DMS53 treated with DMSO at 0.1 percent for 48 hours (cell line): ENCODE data around the gene ARID4B.
A peak's percentile ranks its signal among the peaks of the same experiment; 100 is the strongest.

Source experiments
- DNase-seq: peaks from one replicate; lab custom pipeline; 2025; ENCODE audit not compliant: unreplicated experiment; lab: John Stamatoyannopoulos, UW

Gene ARID4B

DNA sequence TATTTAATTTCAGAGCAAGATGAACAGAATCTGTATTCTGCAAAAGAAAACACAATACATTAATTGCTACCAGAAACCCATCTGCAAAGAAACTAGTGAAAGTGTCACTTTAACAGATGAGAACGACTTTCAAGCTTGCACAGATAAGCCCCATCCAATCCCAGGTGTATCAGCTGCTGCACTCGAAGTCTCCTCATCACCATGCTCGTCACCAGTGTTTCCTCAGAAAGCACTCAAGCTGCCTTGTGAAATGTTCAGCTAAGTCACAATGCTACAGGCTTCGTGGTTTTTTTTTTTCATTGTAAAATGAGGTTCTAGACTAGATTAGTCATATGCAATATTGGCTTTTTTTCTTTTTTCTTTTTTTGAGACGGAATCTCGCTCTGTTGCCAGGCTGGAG lies 196.0 kb downstream of the ARID4B start:
- DNase-seq, result no peak

DNA sequence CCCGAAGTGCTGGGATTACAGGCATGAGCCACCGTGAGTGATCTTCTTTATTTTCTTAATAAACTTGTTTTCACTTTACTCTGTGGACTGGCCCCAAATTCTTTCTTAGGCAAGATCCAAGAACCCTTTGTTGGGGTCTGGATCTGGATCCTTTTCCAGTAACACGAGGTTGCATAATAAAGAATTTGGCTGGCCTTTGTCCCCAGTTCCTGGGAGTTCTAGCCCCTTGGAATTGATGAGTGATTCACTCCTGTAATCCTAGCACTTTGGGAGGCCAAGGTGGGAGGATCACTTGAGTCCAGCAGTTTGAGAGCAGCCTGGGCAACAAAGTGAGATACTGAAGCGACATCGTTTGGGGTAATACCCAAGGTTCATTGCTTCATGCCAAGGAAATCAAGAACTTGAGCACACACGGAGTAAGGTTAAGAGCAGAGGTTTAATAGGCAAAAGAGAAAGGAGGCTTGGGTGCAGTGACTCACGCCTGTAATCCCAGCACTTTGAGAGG lies 197.2 kb downstream of the ARID4B start:
- no peak for DNase-seq

DNA sequence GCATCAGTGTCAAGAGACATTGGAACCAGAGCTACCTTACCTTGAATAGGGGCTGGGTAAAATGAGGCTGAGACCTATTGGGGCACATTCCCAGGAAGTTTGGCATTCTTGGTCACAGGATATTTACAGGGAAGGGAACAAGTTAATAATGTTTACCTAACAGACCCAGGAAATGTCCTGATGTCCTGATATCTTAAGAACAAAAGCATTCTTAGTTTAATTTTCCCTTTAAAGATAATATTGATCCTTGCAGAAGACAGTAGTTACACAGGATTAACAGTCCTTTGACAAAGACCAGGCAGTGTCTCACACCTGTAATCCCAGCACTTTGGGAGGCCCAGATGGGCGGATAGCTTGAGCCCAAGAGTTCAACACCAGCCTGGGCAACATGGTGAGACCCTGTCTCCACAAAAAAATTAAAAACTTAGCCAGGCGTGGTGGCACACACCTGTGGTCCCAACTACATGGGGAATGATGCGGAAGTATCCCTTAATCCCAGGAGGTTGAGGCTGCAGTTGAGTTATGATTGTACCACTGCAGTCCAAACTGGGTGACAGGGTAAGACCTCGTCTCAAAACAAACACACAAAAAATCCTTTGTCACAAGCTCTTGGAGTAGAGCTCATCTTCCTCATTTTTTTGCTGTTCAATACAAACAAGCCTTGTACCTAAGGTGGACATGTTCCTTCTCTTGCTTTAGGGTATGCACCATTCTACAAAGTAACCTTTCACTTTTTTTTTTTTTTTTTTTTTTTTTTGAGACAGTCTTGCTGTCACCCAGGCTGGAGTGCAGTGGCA lies 198.0 kb downstream of the ARID4B start:
- DNase-seq, result no peak

DNA sequence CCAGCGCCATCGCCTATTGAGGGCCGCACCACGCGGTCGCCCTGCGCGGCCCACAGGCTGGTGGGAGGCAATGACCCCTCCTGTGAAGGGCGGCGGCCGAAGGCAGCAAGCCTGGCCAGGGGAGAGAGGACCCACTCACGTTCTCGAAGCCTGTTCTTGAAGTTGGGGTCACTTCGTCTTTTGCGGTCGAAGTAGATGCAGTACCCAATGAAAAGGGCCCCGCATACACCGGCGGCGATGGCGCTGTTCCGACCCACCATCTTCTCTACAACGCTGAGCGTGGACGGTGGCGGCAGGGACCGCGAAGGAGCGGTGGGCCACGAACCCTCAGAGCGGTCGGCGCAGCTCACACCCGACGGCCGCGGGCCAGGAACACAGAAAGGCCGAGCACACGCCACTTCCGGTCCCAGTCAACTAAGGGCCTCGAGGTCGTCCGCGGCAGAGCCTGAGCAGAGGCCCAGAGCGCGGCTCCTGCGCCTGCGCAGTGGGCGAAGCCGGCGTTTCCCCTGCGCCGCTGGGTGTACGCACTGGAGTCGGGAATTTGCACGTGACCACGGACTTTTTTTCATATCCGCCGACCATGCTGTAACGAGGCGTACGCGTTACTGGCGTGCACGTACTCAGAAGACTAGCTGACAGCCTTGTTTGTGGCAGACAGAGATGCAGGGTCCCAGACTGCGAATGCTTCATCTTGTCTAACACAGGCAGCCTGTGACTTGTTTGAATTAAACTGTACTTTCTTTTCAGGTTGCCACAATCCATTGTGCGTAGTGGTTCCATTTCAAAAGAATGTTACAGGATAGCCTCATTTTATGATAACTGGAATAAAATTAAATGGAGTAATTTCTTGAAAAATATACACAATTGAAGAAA lies 199.3 kb downstream of the ARID4B start, which contains the start of gene TOMM20:
TSS of gene TOMM20 (minus strand) at position 382 of the 873 bp plus-strand sequence. CDS start at position 260, 122 bp downstream.
- DNase-seq, result peak; percentile 97

DNA sequence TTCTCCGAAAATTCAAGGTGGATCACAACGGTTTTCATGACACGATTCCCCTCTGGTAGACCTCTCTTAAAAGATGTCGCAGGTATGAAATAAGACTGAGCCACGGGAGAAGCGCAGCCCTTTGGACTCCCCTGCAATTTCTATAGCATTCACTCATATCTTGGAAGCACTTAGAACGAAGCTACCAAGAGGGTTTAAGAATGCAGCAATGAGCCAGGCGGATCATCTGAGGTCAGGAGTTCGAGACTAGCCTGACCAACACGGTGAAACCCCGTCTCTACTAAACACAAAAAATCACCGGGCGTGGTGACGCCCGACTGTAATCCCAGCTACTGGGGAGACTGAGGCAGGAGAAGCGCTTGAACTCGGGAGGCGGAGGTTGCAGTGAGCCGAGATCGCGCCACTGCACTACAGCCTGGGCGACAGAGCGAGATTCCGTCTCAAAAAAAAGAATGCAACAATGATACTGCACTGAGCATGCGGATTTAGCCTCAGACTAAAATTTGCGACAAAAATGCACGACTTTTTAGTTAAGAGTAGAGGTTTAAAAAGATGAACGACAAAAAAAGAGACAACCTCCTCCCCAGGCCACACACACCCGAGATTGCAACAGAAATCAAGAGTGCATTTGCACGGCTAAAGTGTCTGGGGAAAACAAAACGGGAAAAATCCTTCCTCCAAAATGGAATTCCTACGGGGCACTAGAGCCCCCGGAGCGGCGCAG lies 200.1 kb downstream of the ARID4B start:
- DNase-seq, result no peak

DNA sequence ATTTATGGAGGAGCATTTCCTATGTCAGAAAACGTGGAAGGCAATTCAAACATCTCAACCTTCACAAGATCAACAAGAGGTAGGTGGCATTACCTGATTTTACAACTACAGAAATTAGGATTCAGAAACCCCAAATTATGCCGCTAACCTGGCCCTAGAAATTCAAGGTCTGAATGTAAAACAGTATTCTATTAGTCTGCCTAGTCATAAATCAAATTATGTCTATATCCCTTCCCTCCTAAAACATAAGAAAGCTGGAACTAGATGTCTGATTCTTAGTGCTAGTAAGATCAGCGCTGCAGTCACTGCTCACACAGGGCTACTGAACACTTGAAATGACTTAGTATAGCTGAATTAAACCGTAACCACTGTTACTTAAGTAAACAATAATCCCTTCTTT lies 200.8 kb downstream of the ARID4B start:
- no peak for DNase-seq

DNA sequence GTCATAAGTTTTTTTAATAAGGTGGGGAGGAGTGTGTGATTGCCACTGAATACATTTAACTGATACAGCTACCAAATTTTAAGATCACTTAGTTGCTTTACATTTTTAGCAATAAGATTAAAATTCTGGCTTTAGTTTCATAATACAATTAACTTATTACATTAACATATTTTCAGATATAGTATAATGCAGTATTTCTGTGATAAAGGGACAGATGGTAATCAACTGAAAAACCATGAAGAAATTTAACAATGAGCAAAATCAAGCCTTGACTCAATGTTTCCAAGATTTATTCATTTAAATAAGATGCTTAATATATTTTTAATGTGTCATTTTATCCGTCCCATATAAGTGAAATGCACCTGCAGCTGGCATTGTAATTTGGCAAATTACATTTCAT lies 203.3 kb downstream of the ARID4B start:
- DNase-seq, result no peak

DNA sequence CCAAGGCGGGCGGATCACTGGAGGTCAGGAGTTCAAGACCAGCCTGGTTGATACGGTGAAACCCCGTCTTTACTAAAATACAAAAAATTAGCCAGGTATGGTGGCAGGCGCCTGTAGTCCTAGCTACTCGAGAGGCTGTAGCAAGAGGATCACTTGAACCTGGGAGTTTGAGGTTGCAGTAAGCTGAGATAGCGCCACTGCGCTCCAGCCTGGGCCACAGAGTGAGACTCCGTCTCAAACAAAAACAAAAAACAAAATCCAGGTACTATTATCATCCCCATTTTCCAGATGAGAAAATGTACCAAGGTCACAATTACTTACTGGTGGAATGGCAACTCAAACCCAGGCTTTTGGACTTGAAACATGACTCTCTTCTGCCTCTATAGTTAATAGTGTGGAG lies 203.9 kb downstream of the ARID4B start:
- no peak for DNase-seq

DNA sequence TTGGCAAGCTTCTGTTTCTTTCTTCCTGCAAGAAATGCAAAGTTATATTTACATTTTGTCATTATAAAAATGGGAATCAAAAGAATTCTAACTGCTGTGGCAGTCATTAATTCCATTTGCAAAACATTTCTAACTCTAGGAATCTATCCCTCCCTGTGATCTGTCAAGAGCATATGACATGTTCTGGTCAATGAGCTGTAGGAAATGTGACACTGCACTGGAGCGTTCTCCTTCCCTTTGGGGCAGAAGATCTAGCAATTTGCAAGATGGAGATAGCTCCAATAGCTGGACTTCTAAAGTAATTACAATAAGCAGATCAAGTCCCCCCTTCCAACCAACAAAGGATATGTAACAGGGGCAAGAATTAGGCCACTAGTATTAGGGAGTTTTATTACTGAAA lies 205.6 kb downstream of the ARID4B start:
- DNase-seq, result no peak
